Type B pancreatic cell (in vitro differentiated cells): ENCODE data around the gene ABTB2. TPM values are rescaled to one million over a fixed set of nuclear protein-coding genes. Genes with fewer than 3 reads are reported as not detected.

ENCODE experiments used
- DNase-seq: peaks from one replicate; pipeline ENCODE4 v3.0.0; 2021; ENCODE audit warnings: mixed read lengths; ENCODE audit not compliant: unreplicated experiment; ENCODE audit errors: extremely low spot score
- H3K27ac Mint-ChIP-seq: 2 replicates; pipeline ENCODE4 v1.8.0; 2021; ENCODE audit warnings: mild to moderate bottlenecking, mixed read lengths
- H3K27me3 Mint-ChIP-seq: 2 replicates; pipeline ENCODE4 v1.8.0; 2021; ENCODE audit warnings: mixed read lengths
- H3K36me3 Mint-ChIP-seq: 2 replicates; pipeline ENCODE4 v1.8.0; 2021; ENCODE audit warnings: mixed read lengths
- H3K4me1 Mint-ChIP-seq: one replicate; pipeline ENCODE4 v1.8.0; 2021; ENCODE audit warnings: mixed read lengths; ENCODE audit not compliant: unreplicated experiment
- H3K4me3 Mint-ChIP-seq: 2 replicates; pipeline ENCODE4 v1.8.0; 2021; ENCODE audit warnings: mild to moderate bottlenecking, mixed read lengths
- H3K9me3 Mint-ChIP-seq: 2 replicates; pipeline ENCODE4 v1.8.0; 2021; ENCODE audit warnings: mixed read lengths
- total RNA-seq: library from RNA; stranded (reverse); gene quantifications from 2 replicates; pipeline ENCODE4 v1.2.1, GENCODE V29; 2021; ENCODE audit warnings: low replicate concordance
- TF ChIP-seq, protein P1 (sequence below): fragments of 200-600 bp; sonication (generic); conservative IDR thresholded peaks from 2 replicates; pipeline ENCODE4 v1.5.0; 2021; ENCODE audit warnings: antibody characterized with exemption, mild to moderate bottlenecking

ABTB2 gene
- total RNA-seq, 1 donor from 2014 or later: 13.5 TPM

DNA sequence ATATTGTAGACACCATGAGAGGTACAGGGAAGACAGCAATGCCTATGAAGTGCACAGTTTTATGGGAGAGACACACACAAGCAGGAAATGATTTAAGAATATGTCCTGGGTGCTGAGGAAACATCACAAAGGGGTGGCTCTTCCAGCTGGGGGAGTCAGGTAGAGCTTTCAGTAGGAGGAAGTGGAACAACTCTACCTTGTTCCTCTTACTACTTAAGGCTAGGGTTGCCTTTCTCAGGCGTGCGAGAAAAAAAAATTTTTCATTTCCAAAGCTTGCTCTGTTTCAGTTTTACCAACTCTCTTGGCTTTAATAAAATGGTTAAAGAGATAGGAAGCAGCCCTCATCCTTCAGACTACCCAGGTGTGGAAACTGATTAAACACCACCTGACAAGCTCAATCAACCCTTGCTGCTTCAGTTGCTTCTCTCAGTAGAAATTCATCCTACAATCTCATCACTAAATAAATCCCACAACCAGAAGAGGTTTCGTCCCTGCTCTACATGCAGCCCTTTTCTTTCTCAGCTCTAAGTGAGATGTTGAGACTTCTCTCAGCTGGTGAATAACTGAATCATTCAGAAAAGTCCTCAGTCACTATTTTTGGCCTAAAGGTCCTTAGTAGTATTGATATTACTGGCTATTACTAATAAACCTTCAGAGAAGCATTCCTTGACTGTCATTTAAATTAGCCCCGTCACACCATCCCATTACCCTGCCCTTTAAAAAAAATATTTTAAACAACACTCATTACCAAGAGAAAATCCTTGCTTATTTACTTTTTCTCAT, 5.9 kb downstream of the ABTB2 start:
- no peak overlapping the region for H3K4me3 Mint-ChIP-seq
- H3K36me3 Mint-ChIP-seq: peaks cover 3% of the 10 kb centered on the region
- H3K27me3 Mint-ChIP-seq: peaks cover 22% of the 10 kb centered on the region
- TF ChIP-seq, protein P1, sequence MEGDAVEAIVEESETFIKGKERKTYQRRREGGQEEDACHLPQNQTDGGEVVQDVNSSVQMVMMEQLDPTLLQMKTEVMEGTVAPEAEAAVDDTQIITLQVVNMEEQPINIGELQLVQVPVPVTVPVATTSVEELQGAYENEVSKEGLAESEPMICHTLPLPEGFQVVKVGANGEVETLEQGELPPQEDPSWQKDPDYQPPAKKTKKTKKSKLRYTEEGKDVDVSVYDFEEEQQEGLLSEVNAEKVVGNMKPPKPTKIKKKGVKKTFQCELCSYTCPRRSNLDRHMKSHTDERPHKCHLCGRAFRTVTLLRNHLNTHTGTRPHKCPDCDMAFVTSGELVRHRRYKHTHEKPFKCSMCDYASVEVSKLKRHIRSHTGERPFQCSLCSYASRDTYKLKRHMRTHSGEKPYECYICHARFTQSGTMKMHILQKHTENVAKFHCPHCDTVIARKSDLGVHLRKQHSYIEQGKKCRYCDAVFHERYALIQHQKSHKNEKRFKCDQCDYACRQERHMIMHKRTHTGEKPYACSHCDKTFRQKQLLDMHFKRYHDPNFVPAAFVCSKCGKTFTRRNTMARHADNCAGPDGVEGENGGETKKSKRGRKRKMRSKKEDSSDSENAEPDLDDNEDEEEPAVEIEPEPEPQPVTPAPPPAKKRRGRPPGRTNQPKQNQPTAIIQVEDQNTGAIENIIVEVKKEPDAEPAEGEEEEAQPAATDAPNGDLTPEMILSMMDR: no peak
- no peaks in the 10 kb centered on the region for H3K9me3 Mint-ChIP-seq
- DNase-seq: no peak
- H3K27ac Mint-ChIP-seq: no peak overlapping the region
- peaks cover 39% of the 10 kb centered on the region for H3K4me1 Mint-ChIP-seq

GRCh38 chr11:34351051-34351450, 6.8 kb downstream of the ABTB2 start:
- no peaks in the 10 kb centered on the region for H3K9me3 Mint-ChIP-seq
- peaks cover 18% of the 10 kb centered on the region for H3K27me3 Mint-ChIP-seq
- H3K4me1 Mint-ChIP-seq: peaks cover 43% of the 10 kb centered on the region
- TF ChIP-seq, protein P1: no peak
- H3K4me3 Mint-ChIP-seq: no peak overlapping the region
- H3K36me3 Mint-ChIP-seq: peaks cover 3% of the 10 kb centered on the region
- no peak for DNase-seq
- H3K27ac Mint-ChIP-seq: no peak overlapping the region

- peaks cover 4% of the 10 kb centered on the region for H3K9me3 Mint-ChIP-seq
- no peak overlapping the region for H3K4me3 Mint-ChIP-seq
- peaks cover 7% of the 10 kb centered on the region for H3K27me3 Mint-ChIP-seq
- peaks cover 7% of the 10 kb centered on the region for H3K36me3 Mint-ChIP-seq
- DNase-seq: no peak
- H3K27ac Mint-ChIP-seq: no peak overlapping the region
- H3K4me1 Mint-ChIP-seq: peaks cover 43% of the 10 kb centered on the region
- TF ChIP-seq, protein P1: no peak
Measured at GRCh38 chr11:34349882-34350281, 7.9 kb downstream of the ABTB2 start.

- H3K4me1 Mint-ChIP-seq: peaks cover 42% of the 10 kb centered on the region
- peaks cover under 1% of the 10 kb centered on the region for H3K27me3 Mint-ChIP-seq
- TF ChIP-seq, protein P1: no peak
- no peak overlapping the region for H3K4me3 Mint-ChIP-seq
- H3K27ac Mint-ChIP-seq: no peak overlapping the region
- peaks cover 6% of the 10 kb centered on the region for H3K9me3 Mint-ChIP-seq
- peaks cover 8% of the 10 kb centered on the region for H3K36me3 Mint-ChIP-seq
- DNase-seq: no peak
Measured at GRCh38 chr11:34348919-34349318, 8.9 kb downstream of the ABTB2 start.

GRCh38 chr11:34348096-34348495, 9.7 kb downstream of the ABTB2 start:
- no peak for DNase-seq
- Mint-ChIP-seq H3K4me3 (no peak overlapping the region), H3K4me1 (peaks cover 40% of the 10 kb centered on the region), H3K27me3 (no peaks in the 10 kb centered on the region), H3K27ac (no peak overlapping the region), H3K9me3 (peaks cover 6% of the 10 kb centered on the region), H3K36me3 (peaks cover 8% of the 10 kb centered on the region)
- TF ChIP-seq, protein P1: no peak
